Esophagus squamous epithelium (tissue), 5 donors: ENCODE results near the gene DLGAP4. TPM values are rescaled to one million over a fixed set of nuclear protein-coding genes. Genes with fewer than 3 reads are reported as not detected.

Experiments used
- DNase-seq: peaks from one replicate; lab custom pipeline; 2025; lab: John Stamatoyannopoulos, UW
- H3K27ac ChIP-seq, 4 donors: fragments of 200-600 bp; sonication (generic); one replicate each; pipeline ENCODE4 v1.5.1; 2016 to 2019; ENCODE audit warnings: mild to moderate bottlenecking in 1 of 4
- H3K27me3 ChIP-seq, 4 donors: fragments of 200-600 bp; sonication (generic); 1 replicate in 3 of 4; 2 replicates in 1 of 4; pipeline versions ENCODE4 v1.5.1 to v1.6.0; 2017 to 2021; ENCODE audit warnings: antibody characterized with exemption in 1 of 4
- H3K36me3 ChIP-seq, 3 donors: fragments of 200-600 bp; sonication (generic); one replicate each; pipeline ENCODE4 v1.5.1; 2016 to 2019
- H3K4me1 ChIP-seq, 3 donors: fragments of 200-600 bp; sonication (generic); one replicate each; pipeline ENCODE4 v1.5.1; 2017 to 2019
- H3K4me3 ChIP-seq, 4 donors: fragments of 200-600 bp; sonication (generic); 1 replicate in 3 of 4; 2 replicates in 1 of 4; pipeline ENCODE4 v1.5.1; 2016 to 2019; ENCODE audit warnings: mild to moderate bottlenecking in 2 of 4, moderate library complexity in 1 of 4
- H3K9me3 ChIP-seq, 3 donors: fragments of 200-600 bp; sonication (generic); one replicate each; pipeline ENCODE4 v1.5.1; 2016 to 2019
- CTCF ChIP-seq, 6 experiments: fragments of 450-650 bp in 4 of 6; fragments of 200-600 bp in 2 of 6; sonication (generic) in 2 of 6; IDR thresholded peaks; one replicate each; pipeline ENCODE4 v1.5.1; 2016 to 2019; ENCODE audit warnings: antibody characterized with exemption in 6 of 6, mild to moderate bottlenecking in 4 of 6, moderate library complexity in 4 of 6
- POLR2A ChIP-seq, 4 donors: fragments of 450-650 bp; IDR thresholded peaks; one replicate each; pipeline ENCODE4 v1.6.1; 2017; ENCODE audit warnings: antibody characterized with exemption in 4 of 4, mild to moderate bottlenecking in 4 of 4, moderate library complexity in 3 of 4
- WGBS, 2 donors: methylation state at CpG; one replicate each; pipeline ENCODE4 v1.1.5; 2018; 5-methylcytosine and 5-hydroxymethylcytosine counted together
- intact Hi-C: fragments of 100-400 bp; cut with DNase I; formaldehyde crosslinking; loops from one replicate; pipeline ENCODE4 v1.15.0; 2022
- total RNA-seq, 4 donors: library from RNA; depleted of rRNA; stranded (reverse); fragments of >200 nt; gene quantifications; one replicate each; pipeline ENCODE4 v1.1.0, GENCODE V29; 2016
- donor health status: DM: yes; HTN: yes; CAD: no.

The DLGAP4 gene
- total RNA-seq, 4 donors from 2014 or later: 9.4 to 40.4 (median 16.4) TPM

- H3K4me1 ChIP-seq: no peaks in the 10 kb centered on the region
- TF ChIP-seq POLR2A (IDR thresholded peaks at IDR 0.05) (no peak), CTCF (IDR thresholded peaks at IDR 0.05) (no peak)
- H3K9me3 ChIP-seq: no peaks in the 10 kb centered on the region
- DNase-seq: no peak
- intact Hi-C loops: no loop called here
- H3K27ac ChIP-seq: no peak overlapping the region
- H3K4me3 ChIP-seq: no peak overlapping the region
- 73 to 89% methylated on average over 3 of the region's 3 CpGs for WGBS, 2 donors
- no peaks in the 10 kb centered on the region for H3K36me3 ChIP-seq
- H3K27me3 ChIP-seq: peaks cover 0 to 96% (median 3%) of the 10 kb centered on the region in 4 donors
These were observed 8.1 kb upstream of the DLGAP4 start for GRCh38 chr20:36298061-36298460.

- intact Hi-C loops: no loop called here
- Histone ChIP-seq H3K4me1 (no peaks in the 10 kb centered on the region), H3K4me3 (no peak overlapping the region), H3K9me3 (no peaks in the 10 kb centered on the region), H3K36me3 (no peaks in the 10 kb centered on the region), H3K27ac (no peak overlapping the region), H3K27me3 (peaks cover 0 to 96% (median 6%) of the 10 kb centered on the region in 4 donors)
- TF ChIP-seq CTCF (IDR thresholded peaks at IDR 0.05) (no peak), POLR2A (IDR thresholded peaks at IDR 0.05) (no peak)
- WGBS, 2 donors: 64 to 67% methylated on average over 6 to 8 of the region's 11 CpGs
- DNase-seq: no peak
These were observed 7.3 kb upstream of the DLGAP4 start for GRCh38 chr20:36298795-36299339.

GRCh38 chr20:36299459-36299858, 6.7 kb upstream of the DLGAP4 start:
- DNase-seq: no peak
- WGBS, 2 donors: 49 to 56% methylated on average over 3 of the region's 4 CpGs
- intact Hi-C loops: no loop called here
- Histone ChIP-seq H3K27me3 (peaks cover 0 to 99% (median 7%) of the 10 kb centered on the region in 4 donors), H3K36me3 (no peaks in the 10 kb centered on the region), H3K9me3 (no peaks in the 10 kb centered on the region), H3K4me1 (no peaks in the 10 kb centered on the region), H3K27ac (no peak overlapping the region), H3K4me3 (no peak overlapping the region)
- TF ChIP-seq CTCF (IDR thresholded peaks at IDR 0.05): no peak
- no peak for TF ChIP-seq POLR2A (IDR thresholded peaks at IDR 0.05)

GRCh38 chr20:36301359-36302119, 4.6 kb upstream of the DLGAP4 start:
- TF ChIP-seq CTCF (IDR thresholded peaks at IDR 0.05) (no peak), POLR2A (IDR thresholded peaks at IDR 0.05) (no peak)
- H3K27me3 ChIP-seq: peaks cover 6 to 100% (median 22%) of the 10 kb centered on the region in 4 donors
- H3K36me3 ChIP-seq: no peaks in the 10 kb centered on the region
- intact Hi-C loops: no loop called here
- 55 to 69% methylated on average over 5 to 7 of the region's 7 CpGs for WGBS, 2 donors
- H3K27ac ChIP-seq: no peak overlapping the region
- no peak overlapping the region for H3K4me3 ChIP-seq
- no peaks in the 10 kb centered on the region for H3K9me3 ChIP-seq
- DNase-seq: no peak
- peaks cover 1 to 11% (median 8%) of the 10 kb centered on the region in 3 donors for H3K4me1 ChIP-seq

- Histone ChIP-seq H3K9me3 (no peaks in the 10 kb centered on the region), H3K36me3 (no peaks in the 10 kb centered on the region), H3K27me3 (peaks cover 22 to 100% (median 38%) of the 10 kb centered on the region in 4 donors), H3K27ac (no peak overlapping the region), H3K4me1 (peaks cover 7 to 19% (median 14%) of the 10 kb centered on the region in 3 donors), H3K4me3 (no peak overlapping the region)
- no peak for TF ChIP-seq CTCF (IDR thresholded peaks at IDR 0.05)
- no peak for TF ChIP-seq POLR2A (IDR thresholded peaks at IDR 0.05)
- DNase-seq: no peak
- WGBS, 2 donors: 24 to 28% methylated on average over 8 to 14 of the region's 14 CpGs
- intact Hi-C loops: no loop called here
These were observed 3.0 kb upstream of the DLGAP4 start for GRCh38 chr20:36303020-36303595.
